ENCODE results near the gene CAVIN3.

GRCh38 chr11:6271598-6271997 lies 48.7 kb downstream of the CAVIN3 start:
- no peak for TF ChIP-seq MAX (IDR thresholded peaks at IDR 0.05; ENCODE audit: low read depth, low read length)
- no peak for TF ChIP-seq CTCF (IDR thresholded peaks at IDR 0.05; ENCODE audit: low read depth, low read length)
- no peak for TF ChIP-seq MYC (IDR thresholded peaks at IDR 0.05; ENCODE audit: low read depth, low read length)
